GM04504 (cell line): ENCODE data around the gene GSTP1.
"Not testable (repeated sequence)": the region's sequence is repeated elsewhere in the genome, so short reads cannot be mapped to it uniquely, and the experiment has no call there.

Experiments
- DNase-seq: peaks from one replicate; pipeline ENCODE4 v3.0.0-alpha.2; 2012; ENCODE audit warnings: low read depth

Gene GSTP1

GRCh38 chr11:67563705-67564114 is 19.9 kb upstream of the GSTP1 start:
- peak; percentile 63 for DNase-seq

- DNase-seq = no peak
Observed at GRCh38 chr11:67564230-67564629, 19.4 kb upstream of the GSTP1 start.

- no peak for DNase-seq
Observed at GRCh38 chr11:67571443-67571842, 12.2 kb upstream of the GSTP1 start.

DNA sequence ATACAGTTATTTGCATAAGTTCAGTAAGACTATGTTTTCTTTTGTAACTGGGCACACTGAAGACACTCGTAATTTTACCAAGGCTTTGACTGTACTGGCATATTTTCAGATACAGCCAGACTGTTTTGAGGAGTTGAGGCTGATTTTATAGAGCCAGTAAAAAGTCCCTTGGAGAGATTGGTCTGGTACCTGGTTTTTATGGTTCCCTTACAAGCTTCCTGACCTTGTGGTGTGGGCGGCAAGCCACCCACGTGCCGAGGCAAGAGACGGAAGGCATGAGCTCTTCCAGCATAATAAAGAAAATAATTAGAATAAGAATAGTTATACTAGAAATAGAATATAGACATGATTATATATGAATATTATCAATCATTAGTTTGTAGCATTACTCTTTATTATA is 11.3 kb upstream of the GSTP1 start:
- no peak for DNase-seq

- no peak for DNase-seq
Observed at GRCh38 chr11:67572747-67573419, 10.7 kb upstream of the GSTP1 start.

GRCh38 chr11:67574938-67575337 is 8.7 kb upstream of the GSTP1 start:
- DNase-seq = no peak

GRCh38 chr11:67576735-67577475 is 6.7 kb upstream of the GSTP1 start:
- no peak for DNase-seq

GRCh38 chr11:67577951-67578350 is 5.7 kb upstream of the GSTP1 start:
- DNase-seq = no peak

- no peak for DNase-seq
Observed at GRCh38 chr11:67581469-67581868, 2.1 kb upstream of the GSTP1 start.

GRCh38 chr11:67582011-67582410 is 1.6 kb upstream of the GSTP1 start:
- DNase-seq = no peak

DNA sequence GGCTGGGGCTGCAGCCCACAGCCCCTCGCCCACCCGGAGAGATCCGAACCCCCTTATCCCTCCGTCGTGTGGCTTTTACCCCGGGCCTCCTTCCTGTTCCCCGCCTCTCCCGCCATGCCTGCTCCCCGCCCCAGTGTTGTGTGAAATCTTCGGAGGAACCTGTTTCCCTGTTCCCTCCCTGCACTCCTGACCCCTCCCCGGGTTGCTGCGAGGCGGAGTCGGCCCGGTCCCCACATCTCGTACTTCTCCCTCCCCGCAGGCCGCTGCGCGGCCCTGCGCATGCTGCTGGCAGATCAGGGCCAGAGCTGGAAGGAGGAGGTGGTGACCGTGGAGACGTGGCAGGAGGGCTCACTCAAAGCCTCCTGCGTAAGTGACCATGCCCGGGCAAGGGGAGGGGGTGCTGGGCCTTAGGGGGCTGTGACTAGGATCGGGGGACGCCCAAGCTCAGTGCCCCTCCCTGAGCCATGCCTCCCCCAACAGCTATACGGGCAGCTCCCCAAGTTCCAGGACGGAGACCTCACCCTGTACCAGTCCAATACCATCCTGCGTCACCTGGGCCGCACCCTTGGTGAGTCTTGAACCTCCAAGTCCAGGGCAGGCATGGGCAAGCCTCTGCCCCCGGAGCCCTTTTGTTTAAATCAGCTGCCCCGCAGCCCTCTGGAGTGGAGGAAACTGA is 731 bp downstream of the GSTP1 start:
- no peak for DNase-seq

DNA sequence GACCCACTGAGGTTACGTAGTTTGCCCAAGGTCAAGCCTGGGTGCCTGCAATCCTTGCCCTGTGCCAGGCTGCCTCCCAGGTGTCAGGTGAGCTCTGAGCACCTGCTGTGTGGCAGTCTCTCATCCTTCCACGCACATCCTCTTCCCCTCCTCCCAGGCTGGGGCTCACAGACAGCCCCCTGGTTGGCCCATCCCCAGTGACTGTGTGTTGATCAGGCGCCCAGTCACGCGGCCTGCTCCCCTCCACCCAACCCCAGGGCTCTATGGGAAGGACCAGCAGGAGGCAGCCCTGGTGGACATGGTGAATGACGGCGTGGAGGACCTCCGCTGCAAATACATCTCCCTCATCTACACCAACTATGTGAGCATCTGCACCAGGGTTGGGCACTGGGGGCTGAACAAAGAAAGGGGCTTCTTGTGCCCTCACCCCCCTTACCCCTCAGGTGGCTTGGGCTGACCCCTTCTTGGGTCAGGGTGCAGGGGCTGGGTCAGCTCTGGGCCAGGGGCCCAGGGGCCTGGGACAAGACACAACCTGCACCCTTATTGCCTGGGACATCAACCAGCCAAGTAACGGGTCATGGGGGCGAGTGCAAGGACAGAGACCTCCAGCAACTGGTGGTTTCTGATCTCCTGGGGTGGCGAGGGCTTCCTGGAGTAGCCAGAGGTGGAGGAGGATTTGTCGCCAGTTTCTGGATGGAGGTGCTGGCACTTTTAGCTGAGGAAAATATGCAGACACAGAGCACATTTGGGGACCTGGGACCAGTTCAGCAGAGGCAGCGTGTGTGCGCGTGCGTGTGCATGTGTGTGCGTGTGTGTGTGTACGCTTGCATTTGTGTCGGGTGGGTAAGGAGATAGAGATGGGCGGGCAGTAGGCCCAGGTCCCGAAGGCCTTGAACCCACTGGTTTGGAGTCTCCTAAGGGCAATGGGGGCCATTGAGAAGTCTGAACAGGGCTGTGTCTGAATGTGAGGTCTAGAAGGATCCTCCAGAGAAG is 1.6 kb downstream of the GSTP1 start:
- no peak for DNase-seq

DNA sequence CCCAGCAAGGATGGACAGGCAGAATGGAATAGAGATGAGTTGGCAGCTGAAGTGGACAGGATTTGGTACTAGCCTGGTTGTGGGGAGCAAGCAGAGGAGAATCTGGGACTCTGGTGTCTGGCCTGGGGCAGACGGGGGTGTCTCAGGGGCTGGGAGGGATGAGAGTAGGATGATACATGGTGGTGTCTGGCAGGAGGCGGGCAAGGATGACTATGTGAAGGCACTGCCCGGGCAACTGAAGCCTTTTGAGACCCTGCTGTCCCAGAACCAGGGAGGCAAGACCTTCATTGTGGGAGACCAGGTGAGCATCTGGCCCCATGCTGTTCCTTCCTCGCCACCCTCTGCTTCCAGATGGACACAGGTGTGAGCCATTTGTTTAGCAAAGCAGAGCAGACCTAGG is 2.3 kb downstream of the GSTP1 start:
- DNase-seq = no peak

DNA sequence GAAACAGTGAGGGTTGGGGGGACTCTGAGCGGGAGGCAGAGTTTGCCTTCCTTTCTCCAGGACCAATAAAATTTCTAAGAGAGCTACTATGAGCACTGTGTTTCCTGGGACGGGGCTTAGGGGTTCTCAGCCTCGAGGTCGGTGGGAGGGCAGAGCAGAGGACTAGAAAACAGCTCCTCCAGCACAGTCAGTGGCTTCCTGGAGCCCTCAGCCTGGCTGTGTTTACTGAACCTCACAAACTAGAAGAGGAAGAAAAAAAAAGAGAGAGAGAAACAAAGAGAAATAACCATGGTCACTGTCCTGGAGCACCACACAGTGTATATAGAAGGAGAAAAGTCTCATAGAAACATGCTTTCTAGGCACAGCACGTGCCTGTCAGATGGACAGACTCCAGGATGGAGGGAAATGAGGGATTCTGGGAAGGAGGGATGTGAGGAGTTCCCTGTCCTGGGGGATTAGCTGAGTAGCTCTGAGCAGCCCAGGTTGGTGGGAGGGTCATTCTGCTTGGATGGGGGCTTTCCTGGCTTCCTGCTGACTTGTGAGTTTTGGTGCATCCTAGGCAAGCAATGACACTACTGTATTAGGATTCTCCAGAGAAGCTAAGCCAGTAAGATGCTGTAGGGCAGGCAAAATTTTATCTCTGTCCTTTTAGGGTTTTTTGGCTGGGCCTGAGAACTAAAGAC is 3.1 kb downstream of the GSTP1 start:
- DNase-seq = no peak

GRCh38 chr11:67588136-67588503 is 4.5 kb downstream of the GSTP1 start:
- DNase-seq = no peak

DNA sequence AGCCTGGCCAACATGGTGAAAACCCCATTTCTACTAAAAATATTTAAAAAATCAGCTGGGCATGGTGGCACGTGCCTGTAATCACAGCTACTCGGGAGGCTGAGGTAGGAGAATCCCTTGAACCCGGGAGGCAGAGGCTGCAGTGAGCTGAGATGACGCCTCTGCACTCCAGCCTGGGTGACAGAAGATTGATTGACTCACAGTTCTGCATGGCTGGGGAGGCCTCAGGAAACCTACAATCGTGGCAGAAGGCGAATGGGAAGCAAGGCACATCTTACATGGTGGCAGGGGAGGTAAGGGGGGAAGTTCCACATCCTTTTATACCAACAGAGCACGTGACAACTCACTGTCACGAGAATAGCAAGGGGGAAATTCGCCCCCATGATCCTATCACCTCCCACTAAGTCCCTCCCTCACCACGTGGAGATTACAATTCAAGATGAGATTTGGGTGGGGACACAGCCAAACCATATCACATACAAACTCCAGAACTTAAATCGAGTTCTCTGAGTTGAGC is 5.3 kb downstream of the GSTP1 start:
- DNase-seq = not testable (repeated sequence)

DNA sequence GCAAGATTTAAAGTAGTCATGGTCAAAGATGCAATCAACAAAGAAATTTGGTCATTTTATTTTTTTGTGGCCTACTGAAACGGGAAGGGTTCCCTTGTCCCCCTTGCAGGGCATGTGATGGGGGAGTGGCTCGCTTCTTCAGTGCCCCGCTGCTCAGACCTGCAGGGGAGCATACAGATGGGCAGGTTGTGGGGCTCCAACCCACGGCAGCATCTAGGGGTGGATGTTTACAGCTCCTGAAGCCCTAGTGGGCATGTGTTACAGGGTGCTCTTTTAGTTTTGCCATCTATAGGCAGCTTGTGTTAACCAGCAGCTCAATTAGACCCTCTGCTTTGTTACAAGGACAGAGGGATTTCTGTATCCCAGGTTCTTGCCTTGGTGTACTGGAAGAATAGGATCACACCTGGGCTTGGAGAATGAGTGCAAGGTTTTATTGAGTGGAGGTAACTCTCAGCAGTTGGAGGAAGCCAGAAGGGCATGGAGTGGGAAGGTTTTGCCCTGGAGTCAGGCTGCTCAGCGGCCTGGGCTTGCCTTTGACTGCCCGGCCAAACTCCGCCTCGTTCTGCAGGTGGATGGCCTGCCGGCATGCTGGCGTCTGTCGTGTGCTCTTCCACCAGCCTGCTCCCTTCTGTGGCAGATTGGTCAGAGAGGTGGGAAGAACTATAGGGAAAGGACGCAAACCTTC is 9.4 kb downstream of the GSTP1 start:
- DNase-seq = no peak

GRCh38 chr11:67593565-67593905 is 9.9 kb downstream of the GSTP1 start:
- no peak for DNase-seq

DNA sequence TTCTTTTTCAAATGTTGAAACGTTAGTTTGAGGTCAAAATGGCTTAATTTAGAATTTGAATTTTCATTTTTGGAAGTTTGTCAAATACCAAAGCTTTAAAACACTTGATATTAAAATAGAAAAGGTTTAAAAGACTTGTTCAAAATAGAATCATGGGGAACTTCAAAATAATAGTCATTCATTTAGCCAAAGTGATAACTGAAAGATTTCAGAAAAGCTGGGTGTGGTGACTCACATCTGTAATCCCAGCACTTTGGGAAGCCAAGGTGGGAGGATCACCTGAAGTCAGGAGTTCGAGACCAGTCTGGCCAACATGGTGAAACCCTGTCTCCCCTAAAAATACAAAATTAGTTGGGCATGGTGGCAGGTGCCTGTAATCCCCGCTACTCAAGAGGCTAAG is 10.9 kb downstream of the GSTP1 start:
- DNase-seq = no peak

GRCh38 chr11:67596753-67597300 is 13.2 kb downstream of the GSTP1 start:
- no peak for DNase-seq
